Transverse colon (tissue), 4 donors: ENCODE results near the gene FBN2. TPM values are rescaled to one million over a fixed set of nuclear protein-coding genes. Genes with fewer than 3 reads are reported as not detected.

Source experiments
- DNase-seq: peaks from one replicate; pipeline ENCODE4 v3.0.0-alpha.2; 2019
- H3K27ac ChIP-seq, 4 donors: fragments of 200-600 bp; sonication (generic); 2 replicates each; pipeline ENCODE4 v1.5.1; 2016 to 2018; ENCODE audit warnings: inconsistent platforms in 4 of 4
- H3K27me3 ChIP-seq: fragments of 200-600 bp; sonication (generic); 2 replicates; pipeline ENCODE4 v1.5.1; 2017; ENCODE audit warnings: inconsistent platforms
- H3K36me3 ChIP-seq, 4 donors: fragments of 200-600 bp; sonication (generic); 2 replicates each; pipeline ENCODE4 v1.5.1; 2017 to 2019; ENCODE audit warnings: inconsistent platforms in 4 of 4
- H3K4me1 ChIP-seq, 4 donors: fragments of 200-600 bp; sonication (generic); 2 replicates each; pipeline ENCODE4 v1.5.1; 2017 to 2020; ENCODE audit warnings: inconsistent platforms in 4 of 4
- H3K4me3 ChIP-seq, 4 donors: fragments of 200-600 bp; sonication (generic); 1 replicate in 1 of 4; 2 replicates in 3 of 4; pipeline versions ENCODE4 v1.5.1 to v1.6.1; 2017 to 2019; ENCODE audit warnings: inconsistent platforms in 4 of 4
- H3K9me3 ChIP-seq, 2 donors: fragments of 200-600 bp; sonication (generic); 2 replicates each; pipeline ENCODE4 v1.5.1; 2017 to 2019; ENCODE audit warnings: inconsistent platforms in 2 of 2
- CTCF ChIP-seq, 5 experiments: fragments of 200-600 bp in 3 of 5; fragments of 450-650 bp in 2 of 5; sonication (generic) in 3 of 5; IDR thresholded peaks; 1 replicate in 2 of 5; 2 replicates in 3 of 5; pipeline ENCODE4 v1.5.1; 2016 to 2017; ENCODE audit warnings: antibody characterized with exemption in 5 of 5, inconsistent platforms in 3 of 5, mild to moderate bottlenecking in 2 of 5, moderate library complexity in 1 of 5
- EP300 ChIP-seq: sonication (generic); formaldehyde crosslinking; IDR thresholded peaks from one replicate; pipeline ENCODE4 v1.6.1; 2017; ENCODE audit warnings: antibody characterized with exemption, low read depth
- POLR2A ChIP-seq: fragments of 450-650 bp; IDR thresholded peaks from one replicate; pipeline ENCODE4 v1.6.1; 2016; ENCODE audit warnings: antibody characterized with exemption, mild to moderate bottlenecking, moderate library complexity
- POLR2AphosphoS5 ChIP-seq, 3 donors: sonication (generic); formaldehyde crosslinking; IDR thresholded peaks; one replicate each; pipeline ENCODE4 v1.6.1; 2016; ENCODE audit warnings: antibody characterized with exemption in 3 of 3
- WGBS, 2 donors: methylation state at CpG; one replicate each; pipeline ENCODE4 v1.1.5; 2018; ENCODE audit warnings: low coverage in 1 of 2; 5-methylcytosine and 5-hydroxymethylcytosine counted together
- in situ Hi-C, 4 donors: fragments of 200-750 bp; cut with MboI; loops; one replicate each; pipeline versions ENCODE4 v1.15.0 to v1.15.1; 2017; ENCODE audit warnings: low sequenced_read_pairs in 3 of 4, low pct_ligation_motif_present in 1 of 4, low pct_unique_long_range_greater_than_20kb in 1 of 4
- intact Hi-C: fragments of 100-400 bp; cut with DNase I; formaldehyde crosslinking; loops from one replicate; pipeline ENCODE4 v1.15.1; 2023; ENCODE audit warnings: low total_unique reads
- total RNA-seq, 4 donors: library from RNA; depleted of rRNA; stranded (reverse); fragments of >200 nt; gene quantifications; one replicate each; pipeline ENCODE4 v1.1.0, GENCODE V29; 2016

Gene FBN2
- total RNA-seq, 4 donors from 2014 or later, result 0.79 to 16.1 (median 2.6) TPM

- TF ChIP-seq EP300, result no peak
- peak in 4 of 5 experiments; percentile 23 to 47 (median 40) for TF ChIP-seq CTCF (IDR thresholded peaks at IDR 0.05)
- Histone ChIP-seq H3K27me3 (no peaks in the 10 kb centered on the region), H3K27ac (no peak overlapping the region), H3K4me3 (no peak overlapping the region), H3K36me3 (no peaks in the 10 kb centered on the region), H3K4me1 (no peaks in the 10 kb centered on the region), H3K9me3 (peaks cover 5 to 6% of the 10 kb centered on the region in 2 donors)
- WGBS, 2 donors, result 39 to 45% methylated on average over 5 of the region's 5 CpGs
- no peak for DNase-seq
- intact Hi-C loops, result loop anchor here (10.0 kb wide), 1 partner anchor 284 kb away; no protein-coding TSS in a partner anchor
- in situ Hi-C loops, result loop anchor here in 3 of 4 donors (5.0 to 10.0 kb wide), 2 partner anchors 284 to 287 kb away; no protein-coding TSS in a partner anchor
Measured at GRCh38 chr5:128498844-128499455, 39.1 kb downstream of the FBN2 start.

- Histone ChIP-seq H3K4me3 (no peak overlapping the region), H3K36me3 (no peaks in the 10 kb centered on the region), H3K27ac (no peak overlapping the region), H3K27me3 (no peaks in the 10 kb centered on the region), H3K9me3 (peaks cover 0 to 3% of the 10 kb centered on the region in 2 donors), H3K4me1 (no peaks in the 10 kb centered on the region)
- WGBS, 2 donors, result 57 to 71% methylated on average over 1 of the region's 1 CpG
- TF ChIP-seq POLR2AphosphoS5 (IDR thresholded peaks at IDR 0.05) (no peak), EP300 (no peak), CTCF (IDR thresholded peaks at IDR 0.05) (no peak), POLR2A (no peak)
- intact Hi-C loops, result loop anchor here (10.0 kb wide), 1 partner anchor 280 kb away; no protein-coding TSS in a partner anchor
- in situ Hi-C loops, result loop anchor here in 3 of 4 donors (5.0 to 10.0 kb wide), 2 partner anchors 272 to 280 kb away; no protein-coding TSS in a partner anchor
- DNase-seq, result no peak
Measured at GRCh38 chr5:128494516-128494915, 43.5 kb downstream of the FBN2 start.

- in situ Hi-C loops (loop anchor here in 3 of 4 donors (5.0 to 10.0 kb wide), 2 partner anchors 271 to 279 kb away; no protein-coding TSS in a partner anchor), intact Hi-C loops (loop anchor here (10.0 kb wide), 1 partner anchor 279 kb away; no protein-coding TSS in a partner anchor)
- H3K4me1 ChIP-seq, result no peaks in the 10 kb centered on the region
- peaks cover 0 to 3% of the 10 kb centered on the region in 2 donors for H3K9me3 ChIP-seq
- H3K36me3 ChIP-seq, result no peaks in the 10 kb centered on the region
- 72 to 88% methylated on average over 3 to 4 of the region's 4 CpGs for WGBS, 2 donors
- no peaks in the 10 kb centered on the region for H3K27me3 ChIP-seq
- no peak overlapping the region for H3K4me3 ChIP-seq
- DNase-seq, result no peak
- TF ChIP-seq POLR2AphosphoS5 (IDR thresholded peaks at IDR 0.05), result no peak
- TF ChIP-seq POLR2A, result no peak
- no peak for TF ChIP-seq CTCF (IDR thresholded peaks at IDR 0.05)
- no peak for TF ChIP-seq EP300
- H3K27ac ChIP-seq, result no peak overlapping the region
Measured at GRCh38 chr5:128493657-128494329, 44.3 kb downstream of the FBN2 start.

GRCh38 chr5:128491291-128491690, 46.8 kb downstream of the FBN2 start:
- no peak for DNase-seq
- intact Hi-C loops, result loop anchor here (10.0 kb wide), 1 partner anchor 276 kb away; no protein-coding TSS in a partner anchor
- no peak overlapping the region for H3K27ac ChIP-seq
- no peaks in the 10 kb centered on the region for H3K4me1 ChIP-seq
- no peaks in the 10 kb centered on the region for H3K36me3 ChIP-seq
- no peaks in the 10 kb centered on the region for H3K27me3 ChIP-seq
- no peak for TF ChIP-seq EP300
- TF ChIP-seq POLR2AphosphoS5 (IDR thresholded peaks at IDR 0.05), result no peak
- no peak for TF ChIP-seq POLR2A
- TF ChIP-seq CTCF (IDR thresholded peaks at IDR 0.05), result no peak
- in situ Hi-C loops, result loop anchor here in 3 of 4 donors (5.0 to 10.0 kb wide), 2 partner anchors 269 to 276 kb away; no protein-coding TSS in a partner anchor
- H3K9me3 ChIP-seq, result peaks cover 0 to 3% of the 10 kb centered on the region in 2 donors
- H3K4me3 ChIP-seq, result no peak overlapping the region
- 40 to 56% methylated on average over 2 to 3 of the region's 3 CpGs for WGBS, 2 donors
